Activated CD8-positive, alpha-beta memory T cell treated with anti-CD3 and anti-CD28 coated beads, Interleukin-2, amount 10 ng/mL, durations not matched to agents 7 days and 5 days (primary cell): Measurements from ENCODE around the gene TNFSF13. TPM values are rescaled to one million over a fixed set of nuclear protein-coding genes. Genes with fewer than 3 reads are reported as not detected.
"Not testable (repeated sequence)": the region's sequence is repeated elsewhere in the genome, so short reads cannot be mapped to it uniquely, and the experiment has no call there.

Experiments used
- ATAC-seq: fragments of 150-1000 bp; cut with Tn5 transposase; one replicate; pipeline ENCODE4 v1.10.0; 2021; ENCODE audit warnings: moderate library complexity
- CTCF ChIA-PET: fragments of 350-600 bp; sonication (Branson Sonifier 250); formaldehyde crosslinking; loops from one replicate; lab custom pipeline; 2021; ENCODE audit warnings: antibody characterized with exemption; lab: Charles Lee
- DNase-seq: peaks from one replicate; pipeline ENCODE4 v3.0.0-alpha.2; 2020
- H3K27ac Mint-ChIP-seq: one replicate; pipeline ENCODE4 v1.8.0; 2021; ENCODE audit warnings: mild to moderate bottlenecking, mixed read lengths
- H3K27me3 Mint-ChIP-seq: one replicate; pipeline ENCODE4 v1.8.0; 2021; ENCODE audit warnings: mixed read lengths
- H3K36me3 Mint-ChIP-seq: one replicate; pipeline ENCODE4 v1.8.0; 2021; ENCODE audit warnings: mild to moderate bottlenecking, mixed read lengths
- H3K4me1 Mint-ChIP-seq: one replicate; pipeline ENCODE4 v1.8.0; 2021; ENCODE audit warnings: mixed read lengths
- H3K4me3 Mint-ChIP-seq: one replicate; pipeline ENCODE4 v1.8.0; 2021; ENCODE audit warnings: mild to moderate bottlenecking, moderate library complexity, mixed read lengths
- H3K9me3 Mint-ChIP-seq: one replicate; pipeline ENCODE4 v1.8.0; 2022; ENCODE audit warnings: low read depth, mixed read lengths
- total RNA-seq, 2 experiments: library from RNA; stranded (reverse); gene quantifications; one replicate each; pipeline ENCODE4 v1.2.3, GENCODE V29; 2021

Gene TNFSF13
- total RNA-seq, 2 experiments from 2014 or later = 2.2 to 2.5 TPM

GRCh38 chr17:7591596-7591995, 33.0 kb downstream of the TNFSF13 start:
- Mint-ChIP-seq H3K27me3 (no peaks in the 10 kb centered on the region), H3K27ac (no peak overlapping the region), H3K4me1 (peaks cover under 1% of the 10 kb centered on the region), H3K36me3 (peaks cover 45% of the 10 kb centered on the region), H3K4me3 (no peak overlapping the region), H3K9me3 (no peaks in the 10 kb centered on the region)
- ATAC-seq = no peak
- CTCF ChIA-PET = interaction anchor here (1.1 kb wide), 1 partner anchor 31 kb away, joined by 3 read pairs; no protein-coding TSS in a partner anchor
- DNase-seq = no peak

- Mint-ChIP-seq H3K4me1 (no peaks in the 10 kb centered on the region), H3K27ac (no peak overlapping the region), H3K9me3 (no peaks in the 10 kb centered on the region), H3K36me3 (peaks cover 43% of the 10 kb centered on the region), H3K27me3 (no peaks in the 10 kb centered on the region), H3K4me3 (no peak overlapping the region)
- CTCF ChIA-PET = interaction anchor here (0.9 to 1.1 kb wide), 3 partner anchors 14 to 77 kb away, joined by 3 read pairs; no protein-coding TSS in a partner anchor
- ATAC-seq (no peak), DNase-seq (no peak)
These were observed 34.0 kb downstream of the TNFSF13 start for GRCh38 chr17:7592422-7593021.

- Mint-ChIP-seq H3K36me3 (peaks cover 41% of the 10 kb centered on the region), H3K27ac (no peak overlapping the region)
These were observed 34.7 kb downstream of the TNFSF13 start for GRCh38 chr17:7593296-7593695.

GRCh38 chr17:7597561-7597960, 39.0 kb downstream of the TNFSF13 start:
- H3K27ac Mint-ChIP-seq, CTCF ChIA-PET, ATAC-seq, H3K4me3 Mint-ChIP-seq, H3K27me3 Mint-ChIP-seq, H3K9me3 Mint-ChIP-seq, H3K4me1 Mint-ChIP-seq, DNase-seq: not testable (repeated sequence)
- H3K36me3 Mint-ChIP-seq = peaks cover 49% of the 10 kb centered on the region

More at GRCh38 chr17:7593296-7593695, 34.7 kb downstream of the TNFSF13 start:
- DNase-seq = no peak
- CTCF ChIA-PET = interaction anchor here (0.9 to 1.1 kb wide), 2 partner anchors 13 to 77 kb away, joined by 3 read pairs; no protein-coding TSS in a partner anchor
- Mint-ChIP-seq H3K4me1 (no peaks in the 10 kb centered on the region), H3K4me3 (no peak overlapping the region), H3K9me3 (no peaks in the 10 kb centered on the region), H3K27me3 (no peaks in the 10 kb centered on the region)
- no peak for ATAC-seq

- H3K4me3 Mint-ChIP-seq = no peak overlapping the region
- no peak overlapping the region for H3K27ac Mint-ChIP-seq
- DNase-seq = no peak
- no peaks in the 10 kb centered on the region for H3K9me3 Mint-ChIP-seq
- no peak for ATAC-seq
- CTCF ChIA-PET = interaction anchor here (1.1 kb wide), 1 partner anchor 13 kb away, joined by 3 read pairs; no protein-coding TSS in a partner anchor
- peaks cover 13% of the 10 kb centered on the region for H3K4me1 Mint-ChIP-seq
- peaks cover 29% of the 10 kb centered on the region for H3K36me3 Mint-ChIP-seq
- no peaks in the 10 kb centered on the region for H3K27me3 Mint-ChIP-seq
These were observed 47.7 kb downstream of the TNFSF13 start for GRCh38 chr17:7606280-7606679.

- ATAC-seq (no peak), DNase-seq (no peak)
- no peak overlapping the region for H3K4me3 Mint-ChIP-seq
- H3K4me1 Mint-ChIP-seq = peaks cover 37% of the 10 kb centered on the region
- no peak overlapping the region for H3K27ac Mint-ChIP-seq
- H3K36me3 Mint-ChIP-seq = peaks cover 7% of the 10 kb centered on the region
- H3K27me3 Mint-ChIP-seq = no peaks in the 10 kb centered on the region
- no peaks in the 10 kb centered on the region for H3K9me3 Mint-ChIP-seq
- CTCF ChIA-PET = interaction anchor here (1.2 to 3.3 kb wide), 2 partner anchors 9 to 21 kb away, joined by 3 to 14 read pairs; partner anchors contain the start of gene SOX15
These were observed 52.1 kb downstream of the TNFSF13 start for GRCh38 chr17:7610641-7611040.

Other genes with a start within 250 kb of the TNFSF13 start
- 10 to 100 TPM; 83.7 to 85.1 TPM for gene GPS2, start 243.4 kb upstream of the TNFSF13 start, total RNA-seq
- gene NEURL4, start 229.4 kb upstream of the TNFSF13 start, total RNA-seq = 10 to 100 TPM; 43.7 to 44.8 TPM
- gene ACAP1, start 222.2 kb upstream of the TNFSF13 start, total RNA-seq = 100 to 1,000 TPM; 594 to 712 TPM
- gene KCTD11, start 206.6 kb upstream of the TNFSF13 start, total RNA-seq = 1 to 10 TPM; 6.0 to 6.1 TPM
- not detected for gene TMEM95, start 203.6 kb upstream of the TNFSF13 start, total RNA-seq
- gene TNK1, start 177.7 kb upstream of the TNFSF13 start, total RNA-seq = under 1 TPM; 0.54 to 0.61 TPM
- gene PLSCR3, start 164.2 kb upstream of the TNFSF13 start, total RNA-seq = 10 to 100 TPM; 65.5 to 74.2 TPM
- gene TMEM256, start 154.7 kb upstream of the TNFSF13 start, total RNA-seq = 10 to 100 TPM; 47.5 to 56.1 TPM
- gene NLGN2, start 150.9 kb upstream of the TNFSF13 start, total RNA-seq = 1 to 10 TPM; 2.0 to 3.5 TPM
- gene SPEM1, start 138.4 kb upstream of the TNFSF13 start, total RNA-seq = not detected
- not detected for gene SPEM2, start 133.1 kb upstream of the TNFSF13 start, total RNA-seq
- gene SPEM3, start 129.9 kb upstream of the TNFSF13 start, total RNA-seq = not detected
- gene TMEM102, start 123.3 kb upstream of the TNFSF13 start, total RNA-seq = 10 to 100 TPM; 13.9 to 16.7 TPM
- 1 to 10 TPM; 3.6 to 4.1 TPM for gene FGF11, start 119.2 kb upstream of the TNFSF13 start, total RNA-seq
- gene CHRNB1, start 113.7 kb upstream of the TNFSF13 start, total RNA-seq = 10 to 100 TPM; 10.4 to 13.1 TPM
- gene ZBTB4, start 79.1 kb upstream of the TNFSF13 start, total RNA-seq = 10 to 100 TPM; 24.5 to 27.7 TPM
- not detected for gene SLC35G6, start 77.3 kb upstream of the TNFSF13 start, total RNA-seq
- gene POLR2A, start 74.4 kb upstream of the TNFSF13 start, total RNA-seq = 100 to 1,000 TPM; 198 to 228 TPM
- 10 to 100 TPM; 52.8 to 59.4 TPM for gene TNFSF12, start 9.7 kb upstream of the TNFSF13 start, total RNA-seq
- gene SENP3, start 3.2 kb downstream of the TNFSF13 start, total RNA-seq = 10 to 100 TPM; 55.7 to 70.9 TPM
- gene CD68, start 20.9 kb downstream of the TNFSF13 start, total RNA-seq = 10 to 100 TPM in 1 of 2 experiments, 1 to 10 TPM in 1; 10.0 to 26.7 TPM
- gene MPDU1, start 25.1 kb downstream of the TNFSF13 start, total RNA-seq = 10 to 100 TPM; 57.6 to 76.9 TPM
- under 1 TPM; 0.21 to 0.35 TPM for gene SOX15, start 31.3 kb downstream of the TNFSF13 start, total RNA-seq
- gene FXR2, start 56.1 kb downstream of the TNFSF13 start, total RNA-seq = 10 to 100 TPM; 30.7 to 40.5 TPM
- 10 to 100 TPM; 21.5 to 28.0 TPM for gene SAT2, start 69.1 kb downstream of the TNFSF13 start, total RNA-seq
- gene SHBG, start 71.4 kb downstream of the TNFSF13 start, total RNA-seq = not detected
- under 1 TPM in 1 of 2 experiments, not detected in 1; 0.47 TPM for gene ATP1B2, start 92.2 kb downstream of the TNFSF13 start, total RNA-seq
- 100 to 1,000 TPM; 137 to 171 TPM for gene TP53, start 128.7 kb downstream of the TNFSF13 start, total RNA-seq
- gene WRAP53, start 129.7 kb downstream of the TNFSF13 start, total RNA-seq = 10 to 100 TPM; 28.0 to 29.0 TPM
- gene EFNB3, start 146.5 kb downstream of the TNFSF13 start, total RNA-seq = not detected
- not detected for gene DNAH2, start 159.0 kb downstream of the TNFSF13 start, total RNA-seq